ENCODE measurements around the gene BAMBI. TPM values are rescaled to one million over a fixed set of nuclear protein-coding genes. Genes with fewer than 3 reads are reported as not detected.
"Not testable (repeated sequence)": the region's sequence is repeated elsewhere in the genome, so short reads cannot be mapped to it uniquely, and the experiment has no call there.

The BAMBI gene
- polyA plus RNA-seq, 1 donor = 50.4 TPM

- Histone ChIP-seq H3K9me3 (ENCODE audit: control insufficient read depth, low read depth, low read length) (no peaks in the 10 kb centered on the region), H3K4me3 (ENCODE audit: low read length) (no peak overlapping the region), H3K36me3 (ENCODE audit: control insufficient read depth, insufficient read depth, low read length) (no peaks in the 10 kb centered on the region), H3K4me1 (ENCODE audit: control insufficient read depth, insufficient read depth, low read length) (no peaks in the 10 kb centered on the region), H3K27me3 (ENCODE audit: control insufficient read depth, insufficient read depth, low read length) (no peaks in the 10 kb centered on the region), H3K27ac (ENCODE audit: low read length) (no peak overlapping the region)
- WGBS (ENCODE audit: insufficient coverage, low lambda C conversion rate) = no CpG with 5 or more reads among the region's 5 CpGs
- no peak for DNase-seq
Measured at GRCh38 chr10:28644647-28645046, 32.7 kb upstream of the BAMBI start.

DNA sequence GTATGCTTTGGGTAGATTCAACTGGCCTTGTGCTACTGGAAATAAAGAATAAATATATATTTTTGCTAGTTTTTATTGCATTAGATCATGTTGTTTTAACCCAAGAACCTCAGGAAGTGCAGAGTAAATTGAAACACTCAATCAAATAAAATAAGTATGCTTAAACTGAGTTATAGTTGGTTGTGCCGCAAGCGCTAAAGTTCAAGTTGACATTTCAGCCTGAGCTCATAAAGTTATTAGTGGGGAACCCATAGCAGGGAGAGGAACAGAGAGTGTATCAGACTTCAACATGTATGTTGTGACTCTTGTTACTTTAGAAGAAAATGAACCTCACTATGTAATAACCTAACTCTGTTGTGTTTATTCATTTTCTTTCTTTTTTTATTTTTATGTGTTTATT, 25.2 kb upstream of the BAMBI start:
- no CpG with 5 or more reads among the region's 2 CpGs for WGBS (ENCODE audit: insufficient coverage, low lambda C conversion rate)
- DNase-seq = peak in 1 of 2 donors; percentile 50
- Histone ChIP-seq H3K4me3 (ENCODE audit: low read length) (no peak overlapping the region), H3K9me3 (ENCODE audit: control insufficient read depth, low read depth, low read length) (no peaks in the 10 kb centered on the region), H3K27me3 (ENCODE audit: control insufficient read depth, insufficient read depth, low read length) (no peaks in the 10 kb centered on the region), H3K27ac (ENCODE audit: low read length) (peak overlapping the region; percentile 29), H3K36me3 (ENCODE audit: control insufficient read depth, insufficient read depth, low read length) (no peaks in the 10 kb centered on the region), H3K4me1 (ENCODE audit: control insufficient read depth, insufficient read depth, low read length) (peaks cover 4% of the 10 kb centered on the region)

- no peak for DNase-seq
- Histone ChIP-seq H3K4me1 (ENCODE audit: control insufficient read depth, insufficient read depth, low read length) (peaks cover 4% of the 10 kb centered on the region), H3K27ac (ENCODE audit: low read length) (no peak overlapping the region), H3K4me3 (ENCODE audit: low read length) (no peak overlapping the region), H3K36me3 (ENCODE audit: control insufficient read depth, insufficient read depth, low read length) (no peaks in the 10 kb centered on the region), H3K9me3 (ENCODE audit: control insufficient read depth, low read depth, low read length) (no peaks in the 10 kb centered on the region), H3K27me3 (ENCODE audit: control insufficient read depth, insufficient read depth, low read length) (no peaks in the 10 kb centered on the region)
- no CpG with 5 or more reads among the region's 5 CpGs for WGBS (ENCODE audit: insufficient coverage, low lambda C conversion rate)
Measured at GRCh38 chr10:28652703-28653102, 24.6 kb upstream of the BAMBI start.

- DNase-seq; H3K4me1 ChIP-seq (ENCODE audit: control insufficient read depth, insufficient read depth, low read length); H3K4me3 ChIP-seq (ENCODE audit: low read length); H3K27me3 ChIP-seq (ENCODE audit: control insufficient read depth, insufficient read depth, low read length); H3K27ac ChIP-seq (ENCODE audit: low read length); H3K9me3 ChIP-seq (ENCODE audit: control insufficient read depth, low read depth, low read length); H3K36me3 ChIP-seq (ENCODE audit: control insufficient read depth, insufficient read depth, low read length): not testable (repeated sequence)
- no CpG with 5 or more reads among the region's 7 CpGs for WGBS (ENCODE audit: insufficient coverage, low lambda C conversion rate)
Measured at GRCh38 chr10:28658824-28659223, 18.5 kb upstream of the BAMBI start.

GRCh38 chr10:28661035-28661434, 16.3 kb upstream of the BAMBI start:
- no peak overlapping the region for H3K27ac ChIP-seq (ENCODE audit: low read length)
- H3K4me1 ChIP-seq (ENCODE audit: control insufficient read depth, insufficient read depth, low read length) = peaks cover 4% of the 10 kb centered on the region
- no peak overlapping the region for H3K4me3 ChIP-seq (ENCODE audit: low read length)
- H3K9me3 ChIP-seq (ENCODE audit: control insufficient read depth, low read depth, low read length) = no peaks in the 10 kb centered on the region
- DNase-seq = no peak
- no peaks in the 10 kb centered on the region for H3K36me3 ChIP-seq (ENCODE audit: control insufficient read depth, insufficient read depth, low read length)
- no peaks in the 10 kb centered on the region for H3K27me3 ChIP-seq (ENCODE audit: control insufficient read depth, insufficient read depth, low read length)
- no CpG with 5 or more reads among the region's 3 CpGs for WGBS (ENCODE audit: insufficient coverage, low lambda C conversion rate)

GRCh38 chr10:28663576-28664368, 13.5 kb upstream of the BAMBI start:
- Histone ChIP-seq H3K9me3 (ENCODE audit: control insufficient read depth, low read depth, low read length) (no peaks in the 10 kb centered on the region), H3K27ac (ENCODE audit: low read length) (no peak overlapping the region), H3K4me3 (ENCODE audit: low read length) (no peak overlapping the region), H3K27me3 (ENCODE audit: control insufficient read depth, insufficient read depth, low read length) (peaks cover 17% of the 10 kb centered on the region), H3K36me3 (ENCODE audit: control insufficient read depth, insufficient read depth, low read length) (no peaks in the 10 kb centered on the region), H3K4me1 (ENCODE audit: control insufficient read depth, insufficient read depth, low read length) (peaks cover 4% of the 10 kb centered on the region)
- WGBS (ENCODE audit: insufficient coverage, low lambda C conversion rate) = no CpG with 5 or more reads among the region's 9 CpGs
- DNase-seq = peak; percentile 79 to 82

- H3K9me3 ChIP-seq (ENCODE audit: control insufficient read depth, low read depth, low read length) = no peaks in the 10 kb centered on the region
- no CpG with 5 or more reads among the region's 6 CpGs for WGBS (ENCODE audit: insufficient coverage, low lambda C conversion rate)
- H3K36me3 ChIP-seq (ENCODE audit: control insufficient read depth, insufficient read depth, low read length) = no peaks in the 10 kb centered on the region
- H3K27ac ChIP-seq (ENCODE audit: low read length) = no peak overlapping the region
- peaks cover 4% of the 10 kb centered on the region for H3K4me1 ChIP-seq (ENCODE audit: control insufficient read depth, insufficient read depth, low read length)
- peaks cover 23% of the 10 kb centered on the region for H3K27me3 ChIP-seq (ENCODE audit: control insufficient read depth, insufficient read depth, low read length)
- H3K4me3 ChIP-seq (ENCODE audit: low read length) = no peak overlapping the region
- DNase-seq = no peak
Measured at GRCh38 chr10:28664369-28664740, 13.0 kb upstream of the BAMBI start.

- peaks cover 31% of the 10 kb centered on the region for H3K27me3 ChIP-seq (ENCODE audit: control insufficient read depth, insufficient read depth, low read length)
- 100% methylated on average over 1 of the region's 12 CpGs for WGBS (ENCODE audit: insufficient coverage, low lambda C conversion rate)
- H3K36me3 ChIP-seq (ENCODE audit: control insufficient read depth, insufficient read depth, low read length) = no peaks in the 10 kb centered on the region
Measured at GRCh38 chr10:28666751-28667467, 10.4 kb upstream of the BAMBI start.

DNA sequence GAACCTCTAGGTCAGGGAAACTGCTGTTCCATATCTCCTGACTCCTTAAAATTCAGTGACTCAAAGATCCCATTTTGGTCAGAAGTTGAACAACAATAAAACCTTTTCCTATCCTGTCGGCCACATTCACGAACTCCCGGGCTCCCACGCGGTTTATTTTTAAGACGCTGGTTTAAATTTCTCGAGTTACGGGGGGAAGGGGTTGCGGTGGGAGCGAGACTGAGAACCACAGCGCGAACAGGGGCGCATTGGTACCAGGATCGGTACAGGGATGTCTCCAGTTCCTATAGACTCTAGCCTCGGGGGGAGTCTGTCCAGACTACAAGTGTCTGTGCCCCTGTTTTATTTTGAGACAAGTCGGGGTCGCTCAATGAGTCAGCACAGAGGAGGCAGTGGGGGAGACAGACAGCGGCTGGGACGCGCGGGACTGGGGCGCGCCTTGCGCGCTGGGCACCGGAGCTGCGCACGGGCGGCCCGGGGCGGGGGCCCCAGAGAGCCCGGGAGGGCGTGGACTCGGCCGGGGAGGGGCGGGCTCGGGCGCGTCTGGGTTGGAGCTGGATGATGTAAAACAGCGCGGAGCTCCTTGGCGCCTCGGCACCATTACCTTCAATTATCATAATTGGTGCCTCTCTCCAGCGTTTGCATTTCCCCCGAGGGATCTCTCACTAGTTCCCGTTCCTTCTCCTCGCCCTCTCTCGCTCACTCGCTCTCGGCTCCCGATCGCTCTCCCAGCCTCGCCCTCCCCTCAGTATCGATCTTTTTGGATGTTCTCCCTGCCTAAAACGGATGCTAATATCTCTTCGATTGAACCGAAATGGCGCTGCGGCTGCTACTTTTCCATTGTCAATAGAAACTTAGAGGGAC, 8.7 kb upstream of the BAMBI start:
- H3K4me3 ChIP-seq (ENCODE audit: low read length) = peak overlapping the region; percentile 46
- peaks cover 2% of the 10 kb centered on the region for H3K4me1 ChIP-seq (ENCODE audit: control insufficient read depth, insufficient read depth, low read length)
- no peaks in the 10 kb centered on the region for H3K36me3 ChIP-seq (ENCODE audit: control insufficient read depth, insufficient read depth, low read length)
- peaks cover 36% of the 10 kb centered on the region for H3K27me3 ChIP-seq (ENCODE audit: control insufficient read depth, insufficient read depth, low read length)
- no peaks in the 10 kb centered on the region for H3K9me3 ChIP-seq (ENCODE audit: control insufficient read depth, low read depth, low read length)
- WGBS (ENCODE audit: insufficient coverage, low lambda C conversion rate) = no CpG with 5 or more reads among the region's 59 CpGs
- no peak overlapping the region for H3K27ac ChIP-seq (ENCODE audit: low read length)
- peak; percentile 59 to 86 for DNase-seq

More at GRCh38 chr10:28666751-28667467, 10.4 kb upstream of the BAMBI start:
- Histone ChIP-seq H3K27ac (ENCODE audit: low read length) (no peak overlapping the region), H3K4me1 (ENCODE audit: control insufficient read depth, insufficient read depth, low read length) (peaks cover 4% of the 10 kb centered on the region), H3K9me3 (ENCODE audit: control insufficient read depth, low read depth, low read length) (no peaks in the 10 kb centered on the region), H3K4me3 (ENCODE audit: low read length) (no peak overlapping the region)
- peak in 1 of 2 donors; percentile 26 for DNase-seq

Measured in large intestine (tissue), 3 donors.